ENCODE measurements around the gene MAPT. TPM values are rescaled to one million over a fixed set of nuclear protein-coding genes. Genes with fewer than 3 reads are reported as not detected.

MAPT gene
- polyA plus RNA-seq, 1 experiment, result 0.16 TPM

GRCh38 chr17:45980855-45981254 lies 86.5 kb downstream of the MAPT start:
- no peak for DNase-seq (ENCODE audit: low read depth)
- TF ChIP-seq CTCF (IDR thresholded peaks at IDR 0.05; ENCODE audit: insufficient read depth, low read depth, low read length), result no peak
- Histone ChIP-seq H3K36me3 (ENCODE audit: control insufficient read depth, insufficient read depth, low read length) (no peaks in the 10 kb centered on the region), H3K27me3 (ENCODE audit: control insufficient read depth, insufficient read depth, low read length) (no peaks in the 10 kb centered on the region; the same call in none of the 2 replicates), H3K4me3 (ENCODE audit: low read depth, low read length) (no peak overlapping the region)
- POLR2A ChIA-PET, result no interaction called here
- CTCF ChIA-PET, result no interaction called here

GRCh38 chr17:45981306-45981705 lies 87.0 kb downstream of the MAPT start:
- POLR2A ChIA-PET, result no interaction called here

GRCh38 chr17:45982791-45983613 lies 88.6 kb downstream of the MAPT start:
- DNase-seq (ENCODE audit: low read depth), result no peak
- Histone ChIP-seq H3K36me3 (ENCODE audit: control insufficient read depth, insufficient read depth, low read length) (no peaks in the 10 kb centered on the region), H3K27me3 (ENCODE audit: control insufficient read depth, insufficient read depth, low read length) (no peaks in the 10 kb centered on the region; the same call in none of the 2 replicates), H3K4me3 (ENCODE audit: low read depth, low read length) (no peak overlapping the region)
- POLR2A ChIA-PET, result no interaction called here
- no peak for TF ChIP-seq CTCF (IDR thresholded peaks at IDR 0.05; ENCODE audit: insufficient read depth, low read depth, low read length)
- CTCF ChIA-PET, result no interaction called here

More at GRCh38 chr17:45981306-45981705, 87.0 kb downstream of the MAPT start:
- no peak for TF ChIP-seq CTCF (IDR thresholded peaks at IDR 0.05; ENCODE audit: insufficient read depth, low read depth, low read length)
- no peak for DNase-seq (ENCODE audit: low read depth)
- CTCF ChIA-PET, result no interaction called here
- Histone ChIP-seq H3K36me3 (ENCODE audit: control insufficient read depth, insufficient read depth, low read length) (no peaks in the 10 kb centered on the region), H3K4me3 (ENCODE audit: low read depth, low read length) (no peak overlapping the region), H3K27me3 (ENCODE audit: control insufficient read depth, insufficient read depth, low read length) (no peaks in the 10 kb centered on the region; the same call in none of the 2 replicates)

- no peak for DNase-seq (ENCODE audit: low read depth)
- ChIA-PET POLR2A (no interaction called here), CTCF (no interaction called here)
- TF ChIP-seq CTCF (IDR thresholded peaks at IDR 0.05; ENCODE audit: insufficient read depth, low read depth, low read length), result no peak
- no peak overlapping the region for H3K4me3 ChIP-seq (ENCODE audit: low read depth, low read length)
- no peaks in the 10 kb centered on the region; the same call in none of the 2 replicates for H3K27me3 ChIP-seq (ENCODE audit: control insufficient read depth, insufficient read depth, low read length)
- no peaks in the 10 kb centered on the region for H3K36me3 ChIP-seq (ENCODE audit: control insufficient read depth, insufficient read depth, low read length)
Measured at GRCh38 chr17:45983614-45984310, 89.4 kb downstream of the MAPT start.

GRCh38 chr17:45984368-45984767 lies 90.0 kb downstream of the MAPT start:
- Histone ChIP-seq H3K4me3 (ENCODE audit: low read depth, low read length) (no peak overlapping the region), H3K27me3 (ENCODE audit: control insufficient read depth, insufficient read depth, low read length) (no peaks in the 10 kb centered on the region; the same call in none of the 2 replicates), H3K36me3 (ENCODE audit: control insufficient read depth, insufficient read depth, low read length) (no peaks in the 10 kb centered on the region)
- ChIA-PET CTCF (no interaction called here), POLR2A (no interaction called here)
- TF ChIP-seq CTCF (IDR thresholded peaks at IDR 0.05; ENCODE audit: insufficient read depth, low read depth, low read length), result no peak
- no peak for DNase-seq (ENCODE audit: low read depth)
